Pancreas (tissue), 10 donors: ENCODE measurements around the gene RPL41. TPM values are rescaled to one million over a fixed set of nuclear protein-coding genes. Genes with fewer than 3 reads are reported as not detected.
A peak's percentile ranks its signal among the peaks of the same experiment; 100 is the strongest.

Source experiments
- ATAC-seq, 4 donors: fragments of 200-7000 bp; cut with Tn5 transposase; one replicate each; pipeline versions ENCODE4 v1.8.0 to v1.9.1; 2020; ENCODE audit warnings: mild to moderate bottlenecking in 4 of 4, moderate library complexity in 4 of 4
- DNase-seq, 6 donors: peaks; one replicate each; pipeline ENCODE4 v3.0.0-alpha.2; 2020
- FAIRE-seq: peaks from 2 replicates; lab custom pipeline; 2012; peaks lifted over from hg19 to GRCh38; lab: Jason Lieb, UNC
- H3K27ac ChIP-seq, 4 donors: fragments of 200-600 bp; sonication (generic); 1 replicate in 3 of 4; 2 replicates in 1 of 4; pipeline versions ENCODE4 v1.5.0 to v1.8.0; 2020
- H3K27me3 ChIP-seq, 4 donors: fragments of 200-600 bp; one replicate each; pipeline ENCODE4 v1.8.0; 2021
- H3K36me3 ChIP-seq, 3 donors: fragments of 200-600 bp; sonication (generic) in 1 of 3; one replicate each; pipeline versions ENCODE4 v1.5.0 to v1.8.0; 2020 to 2021
- H3K4me1 ChIP-seq, 3 donors: fragments of 200-600 bp; one replicate each; pipeline ENCODE4 v1.8.0; 2021
- H3K4me3 ChIP-seq, 4 donors: fragments of 200-600 bp; sonication (generic) in 2 of 4; one replicate each; pipeline versions ENCODE4 v1.5.0 to v1.8.0; 2020 to 2021
- H3K9me3 ChIP-seq, 4 donors: fragments of 200-600 bp; one replicate each; pipeline ENCODE4 v1.8.0; 2021
- WGBS, 2 donors: extraction: QIAGEN DNeasy Blood & Tissue Kit; methylation state at CpG; one replicate each; pipeline ENCODE4 v1.1.7; 2013; 5-methylcytosine and 5-hydroxymethylcytosine counted together
- intact Hi-C, 3 donors: fragments of 100-400 bp; cut with DNase I; formaldehyde crosslinking; loops; one replicate each; pipeline versions ENCODE4 v1.11.1 to v1.14.2; 2022
- polyA plus RNA-seq, 2 donors: library from polyadenylated mRNA; stranded (reverse); fragments of 200-250 nt; gene quantifications; one replicate each; pipeline ENCODE4 v1.2.3, GENCODE V29; 2013
- total RNA-seq, 6 donors: library from RNA; stranded (reverse); fragmentation: NEBNext Ultra II Directional in 4 of 6; extraction: Animal tissue kit (Norgen Biotek cat#: 25700) in 4 of 6; gene quantifications; one replicate each; pipeline versions ENCODE4 v1.2.1 to v1.2.4, GENCODE V29; 2021 to 2023
- TF ChIP-seq, protein P1 (sequence below), 4 donors: fragments of 200-600 bp; sonication (generic) in 3 of 4; IDR thresholded peaks; one replicate each; pipeline versions ENCODE4 v1.5.0 to v1.8.0; 2021; ENCODE audit warnings: antibody characterized with exemption in 4 of 4
- donor health status: healthy with polysubstance abuse.
- donor health status: DM: no; HTN: no; CAD: no; lungs with moderate emphysema.
- donor health status: DM: no; HTN: no; CAD: no.
- donor health status: control.
- donor health status: control.
- donor health status: Bipolar disorder and iron deficiency.
- donor health status: DM: yes; HTN: yes; CAD: no.
- donor health status: DM: no; HTN: no; CAD: no.
- donor health status: DM: no; HTN: no; CAD: no.
- donor health status: DM: yes; HTN: yes; CAD: no.

The RPL41 gene
- total and polyA plus RNA-seq, 8 donors: 1,821 to 3,960 (median 2,741) TPM

DNA sequence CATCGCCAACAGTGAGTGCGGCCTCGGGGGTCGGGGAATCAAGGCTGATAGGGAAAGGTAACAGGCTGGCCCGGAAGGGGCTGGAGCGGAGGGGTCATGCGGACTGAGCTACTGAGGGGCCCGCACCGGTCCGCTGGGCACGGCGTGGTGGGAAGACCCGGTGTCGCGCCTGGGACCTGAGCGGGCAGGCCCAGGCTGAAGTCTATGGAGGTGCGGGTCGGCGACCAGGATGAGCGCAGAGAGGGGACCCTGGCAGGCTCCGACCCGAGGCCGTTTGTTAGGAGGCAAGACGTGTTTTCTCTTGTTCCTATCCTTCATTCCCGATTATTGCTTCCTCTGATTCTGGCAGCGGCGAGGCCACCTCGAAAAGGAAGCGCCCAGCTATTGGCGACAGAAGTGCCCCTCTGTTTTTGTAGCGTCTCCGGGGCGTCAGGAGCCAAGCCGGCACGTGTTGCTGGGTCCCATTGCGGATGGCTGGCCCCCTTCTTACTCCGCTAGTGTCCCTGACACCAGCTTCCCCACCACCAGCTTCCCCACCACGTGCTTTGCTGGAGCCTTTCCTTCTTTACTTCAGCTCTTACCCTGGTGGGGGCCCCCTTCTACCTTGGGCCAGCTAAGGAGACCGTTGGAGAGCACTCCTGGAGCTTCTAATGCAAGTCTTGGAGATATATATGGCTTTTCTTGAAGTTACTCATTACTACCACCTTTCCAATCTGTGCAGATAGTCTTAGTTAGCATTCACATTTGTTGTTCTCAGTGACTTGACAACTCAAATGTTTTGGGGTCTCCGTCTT, 11.4 kb upstream of the RPL41 start:
- Histone ChIP-seq H3K4me1 (peaks cover 0 to 22% (median 8%) of the 10 kb centered on the region in 3 donors), H3K27ac (peak overlapping the region; percentile 45 to 79 (median 64)), H3K36me3 (peaks cover 0 to 56% (median 32%) of the 10 kb centered on the region in 3 donors), H3K27me3 (no peaks in the 10 kb centered on the region), H3K4me3 (peak overlapping the region; percentile 59 to 86 (median 79)), H3K9me3 (no peaks in the 10 kb centered on the region)
- intact Hi-C loops: no loop called here
- peak in 3 of 6 donors; percentile 62 to 87 (median 72) for DNase-seq
- WGBS, 2 donors: 0% methylated on average over 40 of the region's 40 CpGs
- peak; percentile 16 to 49 (median 34) for ATAC-seq
- TF ChIP-seq, protein P1, sequence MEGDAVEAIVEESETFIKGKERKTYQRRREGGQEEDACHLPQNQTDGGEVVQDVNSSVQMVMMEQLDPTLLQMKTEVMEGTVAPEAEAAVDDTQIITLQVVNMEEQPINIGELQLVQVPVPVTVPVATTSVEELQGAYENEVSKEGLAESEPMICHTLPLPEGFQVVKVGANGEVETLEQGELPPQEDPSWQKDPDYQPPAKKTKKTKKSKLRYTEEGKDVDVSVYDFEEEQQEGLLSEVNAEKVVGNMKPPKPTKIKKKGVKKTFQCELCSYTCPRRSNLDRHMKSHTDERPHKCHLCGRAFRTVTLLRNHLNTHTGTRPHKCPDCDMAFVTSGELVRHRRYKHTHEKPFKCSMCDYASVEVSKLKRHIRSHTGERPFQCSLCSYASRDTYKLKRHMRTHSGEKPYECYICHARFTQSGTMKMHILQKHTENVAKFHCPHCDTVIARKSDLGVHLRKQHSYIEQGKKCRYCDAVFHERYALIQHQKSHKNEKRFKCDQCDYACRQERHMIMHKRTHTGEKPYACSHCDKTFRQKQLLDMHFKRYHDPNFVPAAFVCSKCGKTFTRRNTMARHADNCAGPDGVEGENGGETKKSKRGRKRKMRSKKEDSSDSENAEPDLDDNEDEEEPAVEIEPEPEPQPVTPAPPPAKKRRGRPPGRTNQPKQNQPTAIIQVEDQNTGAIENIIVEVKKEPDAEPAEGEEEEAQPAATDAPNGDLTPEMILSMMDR (IDR thresholded peaks at IDR 0.05): no peak
- no peak for FAIRE-seq

DNA sequence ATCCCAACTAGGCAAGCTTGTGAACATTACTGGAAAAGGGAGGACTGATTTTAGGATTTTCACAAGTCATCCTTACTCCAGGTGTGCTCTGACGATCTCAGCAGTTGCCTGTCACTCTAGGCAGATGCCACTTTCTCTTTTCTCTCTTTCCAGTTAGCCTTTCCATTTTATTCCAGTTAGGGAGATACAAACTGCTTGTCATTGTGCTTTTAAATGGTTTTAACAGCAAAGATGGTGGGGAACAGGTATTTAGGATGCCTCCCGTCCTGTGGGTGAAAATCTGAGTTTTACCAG, 10.9 kb upstream of the RPL41 start:
- DNase-seq (no peak), FAIRE-seq (no peak), ATAC-seq (no peak)
- no peaks in the 10 kb centered on the region for H3K9me3 ChIP-seq
- intact Hi-C loops: no loop called here
- TF ChIP-seq, protein P1 (IDR thresholded peaks at IDR 0.05): no peak
- peak overlapping the region in 3 of 4 donors; percentile 59 to 86 (median 81) for H3K4me3 ChIP-seq
- H3K27ac ChIP-seq: no peak overlapping the region
- H3K27me3 ChIP-seq: no peaks in the 10 kb centered on the region
- H3K36me3 ChIP-seq: peaks cover 0 to 56% (median 37%) of the 10 kb centered on the region in 3 donors
- WGBS, 2 donors: 20 to 23% methylated on average over 2 of the region's 2 CpGs
- H3K4me1 ChIP-seq: peaks cover 0 to 22% (median 8%) of the 10 kb centered on the region in 3 donors

DNA sequence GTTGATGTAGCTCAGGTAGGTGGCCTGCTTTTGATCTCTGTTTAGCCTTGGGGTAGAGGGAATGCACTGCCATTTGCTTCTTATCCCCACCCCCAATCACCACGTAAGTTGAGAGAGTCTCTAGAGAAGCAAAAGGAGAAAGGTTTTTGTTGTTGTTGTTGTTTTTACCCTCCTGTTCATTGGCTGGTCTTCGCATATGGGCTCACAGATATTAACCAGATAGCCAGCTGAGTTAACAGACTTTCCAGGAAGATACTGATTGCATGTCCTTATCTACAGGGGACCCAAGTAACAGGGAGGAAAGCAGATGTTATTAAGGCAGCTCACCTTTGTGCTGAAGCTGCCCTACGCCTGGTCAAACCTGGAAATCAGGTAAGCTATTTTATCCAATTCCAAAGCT, 9.2 kb upstream of the RPL41 start:
- intact Hi-C loops: no loop called here
- no peak for DNase-seq
- Histone ChIP-seq H3K4me1 (peaks cover 0 to 22% (median 8%) of the 10 kb centered on the region in 3 donors), H3K36me3 (peaks cover 3 to 56% (median 42%) of the 10 kb centered on the region in 3 donors), H3K9me3 (no peaks in the 10 kb centered on the region), H3K4me3 (no peak overlapping the region), H3K27ac (no peak overlapping the region), H3K27me3 (no peaks in the 10 kb centered on the region)
- FAIRE-seq: no peak
- WGBS, 2 donors: 88 to 89% methylated on average over 3 of the region's 3 CpGs
- TF ChIP-seq, protein P1 (IDR thresholded peaks at IDR 0.05): no peak
- ATAC-seq: no peak

DNA sequence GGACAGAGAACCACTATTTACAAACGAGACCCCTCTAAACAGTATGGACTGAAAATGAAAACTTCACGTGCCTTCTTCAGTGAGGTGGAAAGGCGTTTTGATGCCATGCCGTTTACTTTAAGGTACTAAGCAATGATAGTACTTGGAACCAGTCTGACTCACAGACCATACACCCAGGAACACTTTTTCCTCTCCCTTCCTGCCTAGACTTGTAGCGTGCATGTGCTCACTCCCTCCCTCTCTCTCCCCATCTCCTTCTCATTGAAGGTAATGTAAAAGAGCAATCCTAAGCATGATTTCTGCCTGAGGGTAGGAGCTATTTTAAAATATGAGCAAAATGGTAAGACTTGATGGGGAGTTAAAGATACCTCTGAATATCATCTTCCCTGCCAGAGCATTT, 5.9 kb upstream of the RPL41 start:
- Histone ChIP-seq H3K27ac (no peak overlapping the region), H3K36me3 (peaks cover 3 to 63% (median 50%) of the 10 kb centered on the region in 3 donors), H3K27me3 (no peaks in the 10 kb centered on the region), H3K9me3 (no peaks in the 10 kb centered on the region), H3K4me1 (peaks cover 0 to 21% (median 3%) of the 10 kb centered on the region in 3 donors), H3K4me3 (no peak overlapping the region)
- TF ChIP-seq, protein P1 (IDR thresholded peaks at IDR 0.05): no peak
- intact Hi-C loops: no loop called here
- 88 to 91% methylated on average over 5 of the region's 5 CpGs for WGBS, 2 donors
- FAIRE-seq: no peak
- no peak for DNase-seq
- ATAC-seq: no peak

DNA sequence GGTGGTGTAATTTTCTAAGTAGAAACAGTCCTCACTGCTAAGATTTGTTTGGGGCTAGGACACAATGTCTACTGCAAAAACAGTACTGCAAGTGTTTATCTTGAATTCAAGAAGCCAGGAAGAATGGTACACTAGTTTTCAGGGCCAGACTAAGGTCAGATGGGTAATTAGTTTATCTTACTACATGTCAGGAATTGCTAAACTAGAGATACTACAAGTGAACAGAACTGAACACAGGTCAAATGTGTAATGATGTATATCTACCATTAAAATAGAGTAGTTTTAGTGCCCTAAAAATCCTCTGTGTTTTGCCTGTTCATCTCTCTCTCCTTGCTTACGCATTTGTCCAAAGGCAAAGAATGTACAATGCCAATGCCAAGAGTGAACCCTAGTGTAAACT, 2.3 kb upstream of the RPL41 start:
- intact Hi-C loops: no loop called here
- WGBS, 2 donors: 84 to 91% methylated on average over 1 of the region's 1 CpG

More for the DNA sequence above, 2.3 kb upstream of the RPL41 start:
- no peak for DNase-seq
- Histone ChIP-seq H3K4me3 (no peak overlapping the region), H3K9me3 (no peaks in the 10 kb centered on the region), H3K27ac (no peak overlapping the region), H3K4me1 (peaks cover 0 to 10% (median 4%) of the 10 kb centered on the region in 3 donors), H3K36me3 (peaks cover 3 to 38% (median 36%) of the 10 kb centered on the region in 3 donors), H3K27me3 (no peaks in the 10 kb centered on the region)
- TF ChIP-seq, protein P1 (IDR thresholded peaks at IDR 0.05): no peak
- ATAC-seq: no peak
- no peak for FAIRE-seq
